ENCODE measurements around the gene OR52B2. TPM values are rescaled to one million over a fixed set of nuclear protein-coding genes. Genes with fewer than 3 reads are reported as not detected.

The OR52B2 gene
- total RNA-seq, 1 experiment from 2014 or later: not detected

GRCh38 chr11:6196396-6196795 is 26.3 kb upstream of the OR52B2 start:
- no peaks in the 10 kb centered on the region for H3K79me1 ChIP-seq (ENCODE audit: insufficient read depth, low read depth, low read length, poor library complexity, severe bottlenecking)
- no peak overlapping the region for H2BK12ac ChIP-seq (ENCODE audit: insufficient read length, low read depth, low read length)
- no peak overlapping the region for H3K56ac ChIP-seq (ENCODE audit: insufficient read length, low read depth, low read length)
- Mint-ChIP-seq H3K9me3 (no peaks in the 10 kb centered on the region; a peak in 1 of 5 replicates), H3K27me3 (ENCODE audit: low read depth) (no peaks in the 10 kb centered on the region), H3K36me3 (ENCODE audit: insufficient read depth in 1 of 3, low read depth in 3 of 3) (peaks cover 0 to 2% (median 0%) of the 10 kb centered on the region in 3 experiments; a peak in 1 of 7 replicates), H3K27ac (no peak overlapping the region), H3K4me3 (no peak overlapping the region), H3K4me1 (peaks cover 8% of the 10 kb centered on the region in 2 experiments)
- no peaks in the 10 kb centered on the region for H4K20me1 ChIP-seq (ENCODE audit: control insufficient read depth, insufficient read depth, insufficient read length)
- no peak overlapping the region for H4K5ac ChIP-seq (ENCODE audit: insufficient read length, low read depth, low read length)
- no peak overlapping the region for H3K9ac ChIP-seq (ENCODE audit: extremely low read depth, insufficient read length, low read length)
- H2AK5ac ChIP-seq (ENCODE audit: insufficient read length, low read length): no peak overlapping the region
- TF ChIP-seq CTCF (conservative IDR thresholded peaks at IDR 0.05): no peak
- H2BK20ac ChIP-seq (ENCODE audit: low read depth, low read length, poor library complexity, severe bottlenecking): no peak overlapping the region
- no peak overlapping the region for H3K18ac ChIP-seq (ENCODE audit: insufficient read length, low read depth, low read length)
- WGBS (ENCODE audit: extremely low coverage, insufficient read length, low lambda C conversion rate): no CpG with 5 or more reads among the region's 4 CpGs
- no peaks in the 10 kb centered on the region for H3K9me3 ChIP-seq (ENCODE audit: control insufficient read depth, low read depth, low read length)
- H2AFZ ChIP-seq (ENCODE audit: low read length): no peak overlapping the region
- H3K4me2 ChIP-seq (ENCODE audit: insufficient read depth, insufficient read length, low read length): no peak overlapping the region
- H3K23ac ChIP-seq (ENCODE audit: insufficient read length, low read depth, low read length): no peak overlapping the region
- H3K27ac ChIP-seq (ENCODE audit: insufficient read length, low read depth, low read length): no peak overlapping the region
- peaks cover 3% of the 10 kb centered on the region; the same call in 1 of the 2 replicates for H3K4me1 ChIP-seq (ENCODE audit: insufficient read depth, low read length)
- H2BK15ac ChIP-seq (ENCODE audit: low read depth, low read length): no peak overlapping the region
- H2BK5ac ChIP-seq (ENCODE audit: insufficient read length, low read length): no peak overlapping the region
- H3K27me3 ChIP-seq (ENCODE audit: insufficient read depth, low read length): no peaks in the 10 kb centered on the region
- no peak overlapping the region for H2BK120ac ChIP-seq (ENCODE audit: low read depth, low read length, poor library complexity, severe bottlenecking)
- no peak overlapping the region for H4K91ac ChIP-seq (ENCODE audit: insufficient read length, low read depth, low read length)
- H3K14ac ChIP-seq (ENCODE audit: insufficient read depth, low read length): no peak overlapping the region
- H3K79me2 ChIP-seq (ENCODE audit: insufficient read depth, low read length): no peaks in the 10 kb centered on the region
- no peak overlapping the region for H3K4ac ChIP-seq (ENCODE audit: low read depth, low read length)
- DNase-seq: no peak
- no peak overlapping the region for H4K8ac ChIP-seq (replicated peaks; ENCODE audit: insufficient read length, low read depth, low read length)
- H3K23me2 ChIP-seq (ENCODE audit: insufficient read length, low read depth, low read length, poor library complexity, severe bottlenecking): no peaks in the 10 kb centered on the region
- H3T11ph ChIP-seq (ENCODE audit: low read length): no peak overlapping the region
